Pancreas (tissue), 10 donors: ENCODE measurements around the gene GAS6. TPM values are rescaled to one million over a fixed set of nuclear protein-coding genes. Genes with fewer than 3 reads are reported as not detected.
A peak's percentile ranks its signal among the peaks of the same experiment; 100 is the strongest.

ENCODE experiments used
- ATAC-seq, 4 donors: fragments of 200-7000 bp; cut with Tn5 transposase; one replicate each; pipeline versions ENCODE4 v1.8.0 to v1.9.1; 2020; ENCODE audit warnings: mild to moderate bottlenecking in 4 of 4, moderate library complexity in 4 of 4
- DNase-seq, 6 donors: peaks; one replicate each; pipeline ENCODE4 v3.0.0-alpha.2; 2020
- FAIRE-seq: peaks from 2 replicates; lab custom pipeline; 2012; peaks lifted over from hg19 to GRCh38; lab: Jason Lieb, UNC
- H3K27ac ChIP-seq, 4 donors: fragments of 200-600 bp; sonication (generic); 1 replicate in 3 of 4; 2 replicates in 1 of 4; pipeline versions ENCODE4 v1.5.0 to v1.8.0; 2020
- H3K27me3 ChIP-seq, 4 donors: fragments of 200-600 bp; one replicate each; pipeline ENCODE4 v1.8.0; 2021
- H3K36me3 ChIP-seq, 3 donors: fragments of 200-600 bp; sonication (generic) in 1 of 3; one replicate each; pipeline versions ENCODE4 v1.5.0 to v1.8.0; 2020 to 2021
- H3K4me1 ChIP-seq, 3 donors: fragments of 200-600 bp; one replicate each; pipeline ENCODE4 v1.8.0; 2021
- H3K4me3 ChIP-seq, 4 donors: fragments of 200-600 bp; sonication (generic) in 2 of 4; one replicate each; pipeline versions ENCODE4 v1.5.0 to v1.8.0; 2020 to 2021
- H3K9me3 ChIP-seq, 4 donors: fragments of 200-600 bp; one replicate each; pipeline ENCODE4 v1.8.0; 2021
- CTCF ChIP-seq, 4 donors: fragments of 200-600 bp; sonication (generic) in 3 of 4; IDR thresholded peaks; one replicate each; pipeline versions ENCODE4 v1.5.0 to v1.8.0; 2021; ENCODE audit warnings: antibody characterized with exemption in 4 of 4
- WGBS, 2 donors: extraction: QIAGEN DNeasy Blood & Tissue Kit; methylation state at CpG; one replicate each; pipeline ENCODE4 v1.1.7; 2013; 5-methylcytosine and 5-hydroxymethylcytosine counted together
- intact Hi-C, 3 donors: fragments of 100-400 bp; cut with DNase I; formaldehyde crosslinking; loops; one replicate each; pipeline versions ENCODE4 v1.11.1 to v1.14.2; 2022
- polyA plus RNA-seq, 2 donors: library from polyadenylated mRNA; stranded (reverse); fragments of 200-250 nt; gene quantifications; one replicate each; pipeline ENCODE4 v1.2.3, GENCODE V29; 2013
- total RNA-seq, 6 donors: library from RNA; stranded (reverse); fragmentation: NEBNext Ultra II Directional in 4 of 6; extraction: Animal tissue kit (Norgen Biotek cat#: 25700) in 4 of 6; gene quantifications; one replicate each; pipeline versions ENCODE4 v1.2.1 to v1.2.4, GENCODE V29; 2021 to 2023
- donor health status: healthy with polysubstance abuse.
- donor health status: DM: no; HTN: no; CAD: no; lungs with moderate emphysema.
- donor health status: DM: no; HTN: no; CAD: no.
- donor health status: control.
- donor health status: control.
- donor health status: Bipolar disorder and iron deficiency.
- donor health status: DM: yes; HTN: yes; CAD: no.
- donor health status: DM: no; HTN: no; CAD: no.
- donor health status: DM: no; HTN: no; CAD: no.
- donor health status: DM: yes; HTN: yes; CAD: no.

The GAS6 gene
- total and polyA plus RNA-seq, 8 donors, result 24.3 to 124 (median 42.2) TPM

- DNase-seq (no peak), ATAC-seq (no peak), FAIRE-seq (no peak)
- no peaks in the 10 kb centered on the region for H3K36me3 ChIP-seq
- H3K27ac ChIP-seq, result no peak overlapping the region
- intact Hi-C loops, result no loop called here
- no peaks in the 10 kb centered on the region for H3K9me3 ChIP-seq
- WGBS, 2 donors, result 60 to 70% methylated on average over 6 of the region's 6 CpGs
- H3K27me3 ChIP-seq, result no peaks in the 10 kb centered on the region
- no peak for TF ChIP-seq CTCF (IDR thresholded peaks at IDR 0.05)
- H3K4me3 ChIP-seq, result no peak overlapping the region
- no peaks in the 10 kb centered on the region for H3K4me1 ChIP-seq
Measured at GRCh38 chr13:113789167-113789566, 74.7 kb downstream of the GAS6 start.

- Histone ChIP-seq H3K27me3 (no peaks in the 10 kb centered on the region), H3K4me1 (no peaks in the 10 kb centered on the region), H3K4me3 (no peak overlapping the region), H3K27ac (no peak overlapping the region), H3K9me3 (no peaks in the 10 kb centered on the region), H3K36me3 (no peaks in the 10 kb centered on the region)
- no peak for FAIRE-seq
- DNase-seq, result peak in 1 of 6 donors; percentile 62
- no peak for ATAC-seq
- no peak for TF ChIP-seq CTCF (IDR thresholded peaks at IDR 0.05)
- 71 to 77% methylated on average over 28 to 31 of the region's 31 CpGs for WGBS, 2 donors
- intact Hi-C loops, result no loop called here
Measured at GRCh38 chr13:113788413-113789135, 75.3 kb downstream of the GAS6 start.

GRCh38 chr13:113787694-113788093 is 76.2 kb downstream of the GAS6 start:
- Histone ChIP-seq H3K4me3 (no peak overlapping the region), H3K9me3 (no peaks in the 10 kb centered on the region), H3K27me3 (no peaks in the 10 kb centered on the region), H3K4me1 (no peaks in the 10 kb centered on the region), H3K27ac (no peak overlapping the region), H3K36me3 (no peaks in the 10 kb centered on the region)
- ATAC-seq (no peak), DNase-seq (peak in 1 of 6 donors; percentile 24), FAIRE-seq (no peak)
- intact Hi-C loops, result no loop called here
- WGBS, 2 donors, result 52 to 64% methylated on average over 12 of the region's 12 CpGs
- TF ChIP-seq CTCF (IDR thresholded peaks at IDR 0.05), result no peak

GRCh38 chr13:113786262-113786841 is 77.5 kb downstream of the GAS6 start:
- no peaks in the 10 kb centered on the region for H3K36me3 ChIP-seq
- no peak overlapping the region for H3K4me3 ChIP-seq
- 78 to 80% methylated on average over 17 of the region's 17 CpGs for WGBS, 2 donors
- no peaks in the 10 kb centered on the region for H3K27me3 ChIP-seq
- no peak overlapping the region for H3K27ac ChIP-seq
- H3K9me3 ChIP-seq, result no peaks in the 10 kb centered on the region
- no peak for TF ChIP-seq CTCF (IDR thresholded peaks at IDR 0.05)
- no peak for FAIRE-seq
- intact Hi-C loops, result no loop called here
- no peak for DNase-seq
- H3K4me1 ChIP-seq, result no peaks in the 10 kb centered on the region
- no peak for ATAC-seq
